Choroid plexus epithelial cell (primary cell): ENCODE data around the gene RTF1.

Experiments used
- DNase-seq: peaks from one replicate; pipeline ENCODE4 v3.0.0-alpha.2; 2010; ENCODE audit warnings: low read depth
- H3K4me3 ChIP-seq: 2 replicates; pipeline ENCODE4 v1.5.1; 2011; ENCODE audit warnings: low read depth, mild to moderate bottlenecking, control low read depth, low read length, moderate library complexity
- TF ChIP-seq, protein P1 (sequence below): conservative IDR thresholded peaks from 2 replicates; pipeline ENCODE4 v1.5.1; 2011; ENCODE audit warnings: low read depth, mild to moderate bottlenecking, control low read depth, inconsistent platforms, low read length, moderate library complexity

Gene RTF1

DNA sequence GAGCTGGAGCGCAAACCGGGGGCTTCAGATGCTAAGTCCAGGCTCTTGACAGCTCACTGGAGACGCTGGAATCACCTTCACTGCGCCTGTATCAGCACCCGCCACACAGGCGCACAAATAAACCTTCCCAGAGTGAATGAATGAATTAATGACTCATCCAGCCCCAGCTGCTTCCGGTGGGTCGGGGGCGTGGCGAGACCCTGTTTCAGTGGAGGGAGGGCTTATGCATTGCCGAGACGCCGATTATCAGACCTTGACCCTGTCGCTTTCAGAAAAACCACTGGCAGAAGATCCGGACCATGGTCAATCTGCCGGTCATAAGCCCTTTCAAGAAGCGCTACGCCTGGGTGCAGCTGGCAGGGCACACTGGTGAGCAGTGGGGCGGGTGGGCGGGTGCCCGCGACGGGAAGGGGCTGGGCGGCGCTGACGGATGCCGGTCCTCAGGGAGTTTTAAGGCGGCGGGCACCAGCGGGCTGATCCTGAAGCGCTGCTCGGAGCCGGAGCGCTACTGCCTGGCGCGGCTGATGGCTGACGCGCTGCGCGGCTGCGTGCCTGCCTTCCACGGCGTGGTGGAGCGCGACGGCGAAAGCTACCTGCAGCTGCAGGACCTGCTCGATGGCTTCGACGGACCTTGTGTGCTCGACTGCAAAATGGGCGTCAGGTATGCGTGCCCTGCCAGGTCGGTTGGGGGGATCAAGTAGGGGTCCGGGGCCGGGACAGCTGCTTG is 84.5 kb downstream of the RTF1 start:
- no peak for DNase-seq
- TF ChIP-seq, protein P1, sequence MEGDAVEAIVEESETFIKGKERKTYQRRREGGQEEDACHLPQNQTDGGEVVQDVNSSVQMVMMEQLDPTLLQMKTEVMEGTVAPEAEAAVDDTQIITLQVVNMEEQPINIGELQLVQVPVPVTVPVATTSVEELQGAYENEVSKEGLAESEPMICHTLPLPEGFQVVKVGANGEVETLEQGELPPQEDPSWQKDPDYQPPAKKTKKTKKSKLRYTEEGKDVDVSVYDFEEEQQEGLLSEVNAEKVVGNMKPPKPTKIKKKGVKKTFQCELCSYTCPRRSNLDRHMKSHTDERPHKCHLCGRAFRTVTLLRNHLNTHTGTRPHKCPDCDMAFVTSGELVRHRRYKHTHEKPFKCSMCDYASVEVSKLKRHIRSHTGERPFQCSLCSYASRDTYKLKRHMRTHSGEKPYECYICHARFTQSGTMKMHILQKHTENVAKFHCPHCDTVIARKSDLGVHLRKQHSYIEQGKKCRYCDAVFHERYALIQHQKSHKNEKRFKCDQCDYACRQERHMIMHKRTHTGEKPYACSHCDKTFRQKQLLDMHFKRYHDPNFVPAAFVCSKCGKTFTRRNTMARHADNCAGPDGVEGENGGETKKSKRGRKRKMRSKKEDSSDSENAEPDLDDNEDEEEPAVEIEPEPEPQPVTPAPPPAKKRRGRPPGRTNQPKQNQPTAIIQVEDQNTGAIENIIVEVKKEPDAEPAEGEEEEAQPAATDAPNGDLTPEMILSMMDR: no peak
- peak overlapping the region; percentile 17 for H3K4me3 ChIP-seq

DNA sequence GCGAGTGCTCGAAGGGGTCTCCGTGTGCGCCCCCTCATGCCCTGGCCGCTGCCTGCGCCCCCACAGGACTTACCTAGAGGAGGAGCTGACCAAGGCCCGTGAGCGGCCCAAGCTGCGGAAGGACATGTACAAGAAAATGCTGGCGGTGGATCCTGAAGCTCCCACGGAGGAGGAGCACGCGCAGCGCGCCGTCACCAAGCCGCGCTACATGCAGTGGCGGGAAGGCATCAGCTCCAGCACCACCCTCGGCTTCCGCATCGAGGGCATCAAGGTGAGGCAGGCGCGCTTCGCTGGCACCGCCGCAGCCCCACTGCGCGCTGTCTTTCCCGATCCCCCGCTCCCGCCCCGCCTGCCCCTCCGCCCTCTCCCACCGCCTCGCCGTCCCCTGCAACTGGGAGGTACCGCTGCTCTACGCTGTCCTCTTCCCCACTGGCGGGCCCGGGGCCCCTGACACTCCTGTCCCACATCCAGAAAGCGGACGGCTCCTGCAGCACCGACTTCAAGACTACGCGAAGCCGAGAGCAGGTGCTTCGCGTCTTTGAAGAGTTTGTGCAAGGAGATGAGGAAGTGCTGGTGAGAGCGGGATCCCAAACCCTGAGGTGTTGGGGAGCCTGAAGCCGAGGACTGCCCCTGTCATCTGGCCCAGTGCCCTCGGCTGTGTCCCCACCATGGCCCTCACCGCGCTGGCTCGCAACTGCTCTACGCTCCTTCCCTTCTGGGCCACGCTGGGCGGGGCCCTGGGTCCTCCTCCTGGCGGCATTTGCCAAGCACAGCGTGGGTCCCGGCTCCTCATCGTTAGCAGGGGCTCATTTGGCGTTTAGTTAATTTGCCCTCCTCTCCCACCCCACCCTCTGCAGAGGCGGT is 85.3 kb downstream of the RTF1 start:
- H3K4me3 ChIP-seq: no peak overlapping the region
- DNase-seq: peak; percentile 15
- TF ChIP-seq, protein P1: no peak

DNA sequence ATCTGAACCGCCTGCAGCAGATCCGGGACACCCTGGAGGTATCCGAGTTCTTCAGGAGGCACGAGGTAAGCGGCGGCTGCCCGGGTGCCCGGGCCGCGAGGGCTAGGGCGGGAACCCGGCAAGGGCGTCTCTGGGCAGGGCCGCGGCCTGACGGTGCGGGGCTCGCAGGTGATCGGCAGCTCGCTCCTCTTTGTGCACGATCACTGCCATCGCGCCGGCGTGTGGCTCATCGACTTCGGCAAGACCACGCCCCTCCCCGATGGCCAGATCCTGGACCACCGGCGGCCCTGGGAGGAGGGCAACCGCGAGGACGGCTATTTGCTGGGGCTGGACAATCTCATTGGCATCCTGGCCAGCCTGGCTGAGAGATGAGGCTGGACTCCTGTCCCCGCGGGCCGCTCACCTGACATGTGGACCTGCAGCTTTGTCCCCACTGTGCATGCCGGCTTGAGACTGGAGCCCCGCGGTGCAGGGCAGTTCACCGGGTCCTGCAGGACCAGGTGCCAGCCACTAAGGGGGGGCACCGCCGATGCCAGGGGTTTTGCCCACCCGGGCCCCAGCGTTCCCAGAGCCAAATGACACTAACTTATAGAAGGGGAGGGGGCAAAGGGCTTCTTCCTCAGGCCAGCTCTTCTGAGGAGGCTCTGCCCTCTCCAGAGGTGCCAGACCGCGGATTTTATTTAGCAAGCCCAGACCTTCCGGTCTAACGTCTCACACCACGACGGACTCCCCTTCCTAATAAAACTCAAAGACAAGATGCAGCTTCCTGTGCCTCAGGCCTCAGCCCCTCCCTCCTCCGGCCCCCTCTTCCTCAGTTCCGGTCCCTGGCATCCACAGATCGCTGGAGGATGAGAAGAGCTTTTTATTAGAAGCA is 86.1 kb downstream of the RTF1 start:
- DNase-seq: no peak
- TF ChIP-seq, protein P1: no peak
- no peak overlapping the region for H3K4me3 ChIP-seq

DNA sequence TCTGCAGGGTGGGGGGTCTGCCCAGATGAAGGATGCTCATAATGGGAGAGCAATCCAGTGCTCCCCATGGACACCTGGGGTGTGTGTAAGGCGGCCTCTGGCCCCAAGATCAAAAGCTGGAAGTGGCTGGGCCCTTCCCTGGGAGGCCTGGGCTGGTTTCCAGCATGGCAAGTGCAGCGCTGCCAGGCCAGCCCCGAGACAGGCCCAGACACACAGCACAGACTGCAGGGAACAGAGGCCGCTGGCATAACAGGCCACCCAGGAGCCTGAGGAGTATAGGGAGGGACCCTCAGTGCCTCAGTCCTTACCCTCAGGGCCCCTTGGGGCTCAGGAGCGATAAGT is 86.7 kb downstream of the RTF1 start:
- H3K4me3 ChIP-seq: no peak overlapping the region
- TF ChIP-seq, protein P1: no peak
- DNase-seq: no peak

DNA sequence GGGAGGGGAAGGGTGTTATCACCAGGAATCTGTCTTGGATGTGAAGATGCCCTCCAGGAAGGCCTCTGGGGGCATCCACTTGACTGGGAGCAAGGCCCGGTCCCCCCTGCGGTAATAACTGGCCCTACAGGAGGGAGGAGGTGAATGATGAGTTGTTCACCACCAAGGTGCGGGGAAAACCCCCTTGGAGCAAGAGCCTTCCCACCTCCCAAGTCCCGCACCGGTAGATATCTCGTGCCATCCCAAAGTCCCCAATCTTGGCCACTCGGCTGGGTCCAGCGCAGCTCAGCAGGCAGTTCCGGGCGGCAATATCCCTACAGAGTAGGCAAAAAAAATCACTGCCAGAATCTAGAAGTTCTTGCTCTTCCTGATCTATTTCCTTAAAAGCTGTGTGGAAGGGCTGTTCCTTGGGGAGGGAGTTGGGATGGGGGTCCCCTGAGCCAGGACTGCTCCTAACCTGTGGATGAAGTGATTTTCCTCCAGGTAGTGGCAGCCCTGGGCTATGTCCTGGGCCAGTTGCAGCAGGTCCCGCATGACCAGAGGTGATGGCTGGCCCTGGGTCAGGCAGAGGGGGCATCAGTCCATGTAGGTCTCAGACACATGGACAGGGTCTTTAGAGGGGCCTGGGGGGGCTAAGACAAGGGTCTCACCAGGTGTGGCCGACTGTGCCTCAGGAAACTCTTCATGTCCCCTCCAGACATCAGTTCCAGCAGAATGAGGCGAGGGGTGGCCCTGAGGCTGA is 88.0 kb downstream of the RTF1 start:
- DNase-seq: no peak
- H3K4me3 ChIP-seq: no peak overlapping the region
- TF ChIP-seq, protein P1: no peak

DNA sequence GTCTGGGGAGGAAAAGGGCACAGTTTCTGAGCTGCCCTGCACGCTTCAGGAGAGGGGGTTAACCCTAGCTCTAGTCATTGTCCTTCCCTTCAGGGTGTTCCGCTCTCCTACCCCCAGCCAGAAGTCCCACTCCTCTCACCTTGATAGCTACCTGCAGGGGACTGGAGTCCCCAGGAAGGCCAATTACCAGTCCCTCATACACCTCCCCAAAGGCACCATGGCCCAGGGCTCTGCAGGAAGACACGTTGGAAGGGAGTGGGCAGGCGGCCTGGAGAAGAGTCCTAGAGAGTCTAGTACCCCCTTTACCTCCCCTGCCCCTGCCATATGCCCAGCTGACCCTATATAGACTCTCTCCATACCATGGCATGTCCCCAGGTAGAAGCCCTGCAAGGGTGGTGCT is 88.9 kb downstream of the RTF1 start:
- no peak for DNase-seq
- TF ChIP-seq, protein P1: no peak
- H3K4me3 ChIP-seq: no peak overlapping the region
